Measurements from ENCODE around the gene TRAPPC12. TPM values are rescaled to one million over a fixed set of nuclear protein-coding genes. Genes with fewer than 3 reads are reported as not detected.

Gene TRAPPC12
- total RNA-seq, 1 donor from 2014 or later, result 94.8 TPM

- Histone ChIP-seq H3K4me1 (no peaks in the 10 kb centered on the region), H3K27me3 (no peaks in the 10 kb centered on the region), H3K9me3 (no peaks in the 10 kb centered on the region), H3K27ac (no peak overlapping the region), H3K36me3 (peaks cover 0 to 38% of the 10 kb centered on the region in 2 donors), H3K4me3 (no peak overlapping the region)
- DNase-seq (ENCODE audit: extremely low spot score in 2 of 2), result no peak
- TF ChIP-seq POLR2A (IDR thresholded peaks at IDR 0.05) (no peak), POLR2AphosphoS5 (IDR thresholded peaks at IDR 0.05; ENCODE audit: insufficient read depth in 1 of 2, low read depth in 1 of 2) (no peak)
- TF ChIP-seq, protein P1, sequence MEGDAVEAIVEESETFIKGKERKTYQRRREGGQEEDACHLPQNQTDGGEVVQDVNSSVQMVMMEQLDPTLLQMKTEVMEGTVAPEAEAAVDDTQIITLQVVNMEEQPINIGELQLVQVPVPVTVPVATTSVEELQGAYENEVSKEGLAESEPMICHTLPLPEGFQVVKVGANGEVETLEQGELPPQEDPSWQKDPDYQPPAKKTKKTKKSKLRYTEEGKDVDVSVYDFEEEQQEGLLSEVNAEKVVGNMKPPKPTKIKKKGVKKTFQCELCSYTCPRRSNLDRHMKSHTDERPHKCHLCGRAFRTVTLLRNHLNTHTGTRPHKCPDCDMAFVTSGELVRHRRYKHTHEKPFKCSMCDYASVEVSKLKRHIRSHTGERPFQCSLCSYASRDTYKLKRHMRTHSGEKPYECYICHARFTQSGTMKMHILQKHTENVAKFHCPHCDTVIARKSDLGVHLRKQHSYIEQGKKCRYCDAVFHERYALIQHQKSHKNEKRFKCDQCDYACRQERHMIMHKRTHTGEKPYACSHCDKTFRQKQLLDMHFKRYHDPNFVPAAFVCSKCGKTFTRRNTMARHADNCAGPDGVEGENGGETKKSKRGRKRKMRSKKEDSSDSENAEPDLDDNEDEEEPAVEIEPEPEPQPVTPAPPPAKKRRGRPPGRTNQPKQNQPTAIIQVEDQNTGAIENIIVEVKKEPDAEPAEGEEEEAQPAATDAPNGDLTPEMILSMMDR (IDR thresholded peaks at IDR 0.05), result no peak
- intact Hi-C loops (cut with DNase I), result loop anchor here (10.0 kb wide), 1 partner anchor 231 kb away; the partner anchor contains the start of gene ALLC
These were observed 44.8 kb downstream of the TRAPPC12 start for GRCh38 chr2:3424171-3424795.

- H3K27me3 ChIP-seq, result no peaks in the 10 kb centered on the region
- H3K36me3 ChIP-seq, result peaks cover 0 to 29% of the 10 kb centered on the region in 2 donors
- TF ChIP-seq POLR2A (IDR thresholded peaks at IDR 0.05), result no peak
- TF ChIP-seq, protein P1 (IDR thresholded peaks at IDR 0.05), result no peak
- no peak overlapping the region for H3K4me3 ChIP-seq
- intact Hi-C loops (cut with DNase I), result loop anchor here (10.0 kb wide), 1 partner anchor 228 kb away; the partner anchor contains the start of gene ALLC
- no peaks in the 10 kb centered on the region for H3K4me1 ChIP-seq
- H3K27ac ChIP-seq, result no peak overlapping the region
- H3K9me3 ChIP-seq, result no peaks in the 10 kb centered on the region
- peak in 1 of 2 donors; percentile 67 for DNase-seq (ENCODE audit: extremely low spot score in 2 of 2)
These were observed 47.1 kb downstream of the TRAPPC12 start for GRCh38 chr2:3426615-3427014.

GRCh38 chr2:3427272-3427671 is 47.8 kb downstream of the TRAPPC12 start:
- H3K36me3 ChIP-seq, result peaks cover 0 to 29% of the 10 kb centered on the region in 2 donors
- H3K4me1 ChIP-seq, result no peaks in the 10 kb centered on the region
- intact Hi-C loops (cut with DNase I), result loop anchor here (10.0 kb wide), 1 partner anchor 228 kb away; the partner anchor contains the start of gene ALLC
- H3K9me3 ChIP-seq, result no peaks in the 10 kb centered on the region
- DNase-seq (ENCODE audit: extremely low spot score in 2 of 2), result no peak
- no peak overlapping the region for H3K4me3 ChIP-seq
- no peak for TF ChIP-seq POLR2A (IDR thresholded peaks at IDR 0.05)
- no peak for TF ChIP-seq POLR2AphosphoS5 (IDR thresholded peaks at IDR 0.05; ENCODE audit: insufficient read depth in 1 of 2, low read depth in 1 of 2)
- TF ChIP-seq, protein P1 (IDR thresholded peaks at IDR 0.05), result no peak
- H3K27ac ChIP-seq, result no peak overlapping the region
- H3K27me3 ChIP-seq, result no peaks in the 10 kb centered on the region

GRCh38 chr2:3428577-3428976 is 49.1 kb downstream of the TRAPPC12 start:
- Histone ChIP-seq H3K9me3 (no peaks in the 10 kb centered on the region), H3K27me3 (no peaks in the 10 kb centered on the region), H3K27ac (no peak overlapping the region), H3K4me1 (no peaks in the 10 kb centered on the region), H3K4me3 (no peak overlapping the region), H3K36me3 (peaks cover 0 to 25% of the 10 kb centered on the region in 2 donors)
- TF ChIP-seq POLR2A (IDR thresholded peaks at IDR 0.05) (no peak), POLR2AphosphoS5 (IDR thresholded peaks at IDR 0.05; ENCODE audit: insufficient read depth in 1 of 2, low read depth in 1 of 2) (no peak)
- TF ChIP-seq, protein P1 (IDR thresholded peaks at IDR 0.05), result no peak
- peak in 1 of 2 donors; percentile 42 for DNase-seq (ENCODE audit: extremely low spot score in 2 of 2)
- intact Hi-C loops (cut with DNase I), result loop anchor here (10.0 kb wide), 1 partner anchor 226 kb away; the partner anchor contains the start of gene ALLC

GRCh38 chr2:3429066-3429610 is 49.6 kb downstream of the TRAPPC12 start:
- Histone ChIP-seq H3K27ac (no peak overlapping the region), H3K4me3 (no peak overlapping the region), H3K4me1 (no peaks in the 10 kb centered on the region), H3K27me3 (no peaks in the 10 kb centered on the region), H3K9me3 (no peaks in the 10 kb centered on the region), H3K36me3 (peaks cover 0 to 23% of the 10 kb centered on the region in 2 donors)
- peak in 1 of 2 donors; percentile 27 for DNase-seq (ENCODE audit: extremely low spot score in 2 of 2)
- intact Hi-C loops (cut with DNase I), result loop anchor here (10.0 kb wide), 1 partner anchor 226 kb away; the partner anchor contains the start of gene ALLC
- TF ChIP-seq POLR2AphosphoS5 (IDR thresholded peaks at IDR 0.05; ENCODE audit: insufficient read depth in 1 of 2, low read depth in 1 of 2) (no peak), POLR2A (IDR thresholded peaks at IDR 0.05) (no peak)
- TF ChIP-seq, protein P1 (IDR thresholded peaks at IDR 0.05), result no peak

Data from vagina (tissue), 2 donors.